Hematopoietic multipotent progenitor cell treated with erythropoietin and hydrocortisone succinate and interleukin-3 and kit ligand, for 4 days (in vitro differentiated cells): Measurements from ENCODE around the gene ZNF200.

Experiments used
- DNase-seq: peaks from one replicate; pipeline ENCODE4 v3.0.0-alpha.2; 2015

ZNF200 gene

GRCh38 chr16:3174618-3175148 is 60.3 kb downstream of the ZNF200 start:
- no peak for DNase-seq

- peak; percentile 74 for DNase-seq
These were observed 60.9 kb downstream of the ZNF200 start for GRCh38 chr16:3173892-3174617.
